Ammon's horn (tissue), 1 donor: ENCODE results near the gene DUSP2.
"Not testable (repeated sequence)": the region's sequence is repeated elsewhere in the genome, so short reads cannot be mapped to it uniquely, and the experiment has no call there.

Source experiments
- DNase-seq: peaks from one replicate; pipeline ENCODE4 v3.0.0-alpha.2; 2016; ENCODE audit warnings: low spot score

Gene DUSP2

GRCh38 chr2:96147593-96148201 is 2.5 kb upstream of the DUSP2 start:
- DNase-seq: no peak

GRCh38 chr2:96146881-96147592 is 1.8 kb upstream of the DUSP2 start:
- no peak for DNase-seq

GRCh38 chr2:96146153-96146880 is 1.1 kb upstream of the DUSP2 start:
- peak; percentile 63 for DNase-seq

GRCh38 chr2:96145848-96146152 is 560 bp upstream of the DUSP2 start:
- DNase-seq: no peak

GRCh38 chr2:96144481-96145035 is 682 bp downstream of the DUSP2 start:
- no peak for DNase-seq

GRCh38 chr2:96143848-96144480 is 1.3 kb downstream of the DUSP2 start:
- DNase-seq: no peak

GRCh38 chr2:96143231-96143847 is 1.9 kb downstream of the DUSP2 start:
- DNase-seq: no peak

- DNase-seq: no peak
Observed at GRCh38 chr2:96142217-96143113, 2.8 kb downstream of the DUSP2 start.

GRCh38 chr2:96141624-96141967 is 3.6 kb downstream of the DUSP2 start:
- DNase-seq: not testable (repeated sequence)

GRCh38 chr2:96140941-96141623 is 4.2 kb downstream of the DUSP2 start:
- no peak for DNase-seq

GRCh38 chr2:96139181-96139758 is 6.0 kb downstream of the DUSP2 start:
- no peak for DNase-seq

GRCh38 chr2:96138179-96139145 is 6.8 kb downstream of the DUSP2 start, which contains the start of gene ASTL:
ASTL (minus strand) TSS chr2:96138502; CDS start chr2:96138436, 66 bp downstream.
- DNase-seq: peak; percentile 45

- no peak for DNase-seq
Observed at GRCh38 chr2:96137321-96138178, 7.7 kb downstream of the DUSP2 start.

- DNase-seq: no peak
Observed at GRCh38 chr2:96136129-96136720, 9.0 kb downstream of the DUSP2 start.

GRCh38 chr2:96135621-96136020 is 9.6 kb downstream of the DUSP2 start:
- no peak for DNase-seq

- DNase-seq: no peak
Observed at GRCh38 chr2:96135171-96135570, 10.1 kb downstream of the DUSP2 start.

- DNase-seq: no peak
Observed at GRCh38 chr2:96134421-96134820, 10.8 kb downstream of the DUSP2 start.
